Mucosa of descending colon (tissue), 3 donors: ENCODE data around the gene SPRR4. TPM values are rescaled to one million over a fixed set of nuclear protein-coding genes. Genes with fewer than 3 reads are reported as not detected.

ENCODE experiments used
- ATAC-seq: fragments of 200-7000 bp; cut with Tn5 transposase; one replicate; pipeline ENCODE4 v1.9.1; 2020; ENCODE audit warnings: mild to moderate bottlenecking, moderate library complexity
- DNase-seq, 3 donors: peaks; one replicate each; pipeline ENCODE4 v3.0.0-alpha.2; 2020
- H3K36me3 ChIP-seq: fragments of 200-600 bp; one replicate; pipeline ENCODE4 v1.8.0; 2021; ENCODE audit warnings: low read depth, mild to moderate bottlenecking
- H3K4me1 ChIP-seq: fragments of 200-600 bp; one replicate; pipeline ENCODE4 v1.8.0; 2021; ENCODE audit warnings: low read depth, mild to moderate bottlenecking
- H3K4me3 ChIP-seq: fragments of 200-600 bp; one replicate; pipeline ENCODE4 v1.8.0; 2021; ENCODE audit warnings: mild to moderate bottlenecking
- H3K9me3 ChIP-seq: fragments of 200-600 bp; one replicate; pipeline ENCODE4 v1.8.0; 2021; ENCODE audit warnings: mild to moderate bottlenecking
- CTCF ChIP-seq: fragments of 200-600 bp; IDR thresholded peaks from one replicate; pipeline ENCODE4 v1.8.0; 2022; ENCODE audit warnings: antibody characterized with exemption, mild to moderate bottlenecking
- intact Hi-C, 2 donors: fragments of 100-400 bp; cut with DNase I in 1 of 2; cut with micrococcal nuclease in 1 of 2; formaldehyde crosslinking; loops; one replicate each; pipeline versions ENCODE4 v1.11.0 to v1.11.1; 2022; cut with DNase I, micrococcal nuclease
- total RNA-seq, 3 donors: library from RNA; stranded (reverse); fragmentation: NEBNext Ultra II Directional in 2 of 3; extraction: Animal tissue kit (Norgen Biotek cat#: 25700) in 2 of 3; gene quantifications; one replicate each; pipeline versions ENCODE4 v1.2.1 to v1.2.4, GENCODE V29; 2021 to 2023
- donor health status: DM: no; HTN: no; CAD: no; lungs with moderate emphysema.
- donor health status: DM: no; HTN: no; CAD: no.
- donor health status: DM: no; HTN: yes; CAD: no.

SPRR4 gene
- total RNA-seq, 3 donors from 2014 or later, result not detected

- intact Hi-C loops, result no loop called here
- DNase-seq (no peak), ATAC-seq (no peak)
- no peak for TF ChIP-seq CTCF
- Histone ChIP-seq H3K4me1 (no peaks in the 10 kb centered on the region), H3K36me3 (no peaks in the 10 kb centered on the region), H3K9me3 (no peaks in the 10 kb centered on the region), H3K4me3 (no peak within 1 kb of the TSS)
These were observed 23.7 kb upstream of the SPRR4 start, which contains the start of gene SPRR5 for GRCh38 chr1:152946651-152947256. Gene SPRR5, plus strand, starts transcription at chr1:152947206. Its CDS starts 1,349 bp downstream, at chr1:152948555.

GRCh38 chr1:152951711-152952110 lies 18.7 kb upstream of the SPRR4 start:
- no peak for DNase-seq
- H3K36me3 ChIP-seq, result no peaks in the 10 kb centered on the region
- no peaks in the 10 kb centered on the region for H3K4me1 ChIP-seq
- no peak for ATAC-seq
- no peak overlapping the region for H3K4me3 ChIP-seq
- intact Hi-C loops, result no loop called here
- no peaks in the 10 kb centered on the region for H3K9me3 ChIP-seq
- TF ChIP-seq CTCF, result no peak

- intact Hi-C loops, result no loop called here
- no peaks in the 10 kb centered on the region for H3K9me3 ChIP-seq
- DNase-seq (no peak), ATAC-seq (no peak)
- H3K4me1 ChIP-seq, result no peaks in the 10 kb centered on the region
- no peak for TF ChIP-seq CTCF
- no peaks in the 10 kb centered on the region for H3K36me3 ChIP-seq
- no peak overlapping the region for H3K4me3 ChIP-seq
These were observed 16.7 kb upstream of the SPRR4 start for GRCh38 chr1:152953761-152954160.

GRCh38 chr1:152954436-152954835 lies 16.0 kb upstream of the SPRR4 start:
- intact Hi-C loops, result no loop called here
- H3K36me3 ChIP-seq, result no peaks in the 10 kb centered on the region
- ATAC-seq (no peak), DNase-seq (no peak)
- no peak overlapping the region for H3K4me3 ChIP-seq
- TF ChIP-seq CTCF, result no peak
- H3K9me3 ChIP-seq, result no peaks in the 10 kb centered on the region
- no peaks in the 10 kb centered on the region for H3K4me1 ChIP-seq

- H3K9me3 ChIP-seq, result no peaks in the 10 kb centered on the region
- intact Hi-C loops, result no loop called here
- TF ChIP-seq CTCF, result no peak
These were observed 12.9 kb upstream of the SPRR4 start for GRCh38 chr1:152957561-152957960.

GRCh38 chr1:152959273-152959672 lies 11.2 kb upstream of the SPRR4 start:
- no peaks in the 10 kb centered on the region for H3K9me3 ChIP-seq
- ATAC-seq (no peak), DNase-seq (no peak)
- no peaks in the 10 kb centered on the region for H3K4me1 ChIP-seq
- H3K36me3 ChIP-seq, result no peaks in the 10 kb centered on the region
- H3K4me3 ChIP-seq, result no peak overlapping the region
- TF ChIP-seq CTCF, result no peak
- intact Hi-C loops, result no loop called here

More at GRCh38 chr1:152957561-152957960, 12.9 kb upstream of the SPRR4 start:
- Histone ChIP-seq H3K4me1 (no peaks in the 10 kb centered on the region), H3K36me3 (no peaks in the 10 kb centered on the region), H3K4me3 (no peak overlapping the region)
- no peak for DNase-seq
- no peak for ATAC-seq
